GM21717 (cell line): ENCODE data around the gene GGCT.

ENCODE experiments used
- ATAC-seq: cut with Tn5 transposase; IDR thresholded peaks from one replicate; pipeline ENCODE4 v1.9.1; 2021; ENCODE audit warnings: mild to moderate bottlenecking, moderate library complexity; ENCODE audit not compliant: unreplicated experiment

The GGCT gene

DNA sequence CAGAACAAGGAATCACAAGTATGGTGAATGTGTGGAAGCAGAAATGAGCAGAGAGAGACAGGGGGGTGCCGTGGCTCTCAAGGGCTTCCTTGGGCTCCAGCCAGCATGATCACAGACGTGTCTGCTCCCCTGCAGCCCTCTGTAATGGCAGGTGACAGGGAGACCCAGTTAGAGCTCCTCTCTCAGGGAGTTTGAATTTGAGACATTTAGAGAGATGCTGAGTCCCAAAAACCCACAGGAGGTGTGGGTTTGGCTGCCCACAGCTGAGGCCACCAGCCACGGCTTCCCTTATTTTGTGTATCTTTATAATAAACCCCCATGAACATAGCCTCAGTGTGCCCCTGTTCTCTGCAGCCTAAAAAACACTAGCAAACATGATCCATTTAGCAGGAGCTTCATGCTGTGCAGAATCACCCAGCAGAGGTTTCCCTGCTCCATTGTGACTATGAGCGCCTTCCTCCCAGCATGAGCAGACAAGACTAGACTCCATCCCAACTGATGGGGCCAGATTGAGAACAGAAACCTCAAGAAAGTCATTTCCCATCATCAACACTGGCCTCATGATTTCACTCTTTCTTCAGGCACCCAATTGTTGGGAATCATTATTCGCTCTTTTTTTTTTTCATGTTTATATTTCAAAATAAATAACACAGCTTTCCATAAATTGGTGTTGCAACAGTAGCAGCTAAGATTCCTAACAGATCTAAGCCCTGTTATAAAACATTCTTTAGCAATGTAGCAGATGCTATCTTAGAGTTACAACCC, 39.4 kb downstream of the GGCT start:
- ATAC-seq = no peak

DNA sequence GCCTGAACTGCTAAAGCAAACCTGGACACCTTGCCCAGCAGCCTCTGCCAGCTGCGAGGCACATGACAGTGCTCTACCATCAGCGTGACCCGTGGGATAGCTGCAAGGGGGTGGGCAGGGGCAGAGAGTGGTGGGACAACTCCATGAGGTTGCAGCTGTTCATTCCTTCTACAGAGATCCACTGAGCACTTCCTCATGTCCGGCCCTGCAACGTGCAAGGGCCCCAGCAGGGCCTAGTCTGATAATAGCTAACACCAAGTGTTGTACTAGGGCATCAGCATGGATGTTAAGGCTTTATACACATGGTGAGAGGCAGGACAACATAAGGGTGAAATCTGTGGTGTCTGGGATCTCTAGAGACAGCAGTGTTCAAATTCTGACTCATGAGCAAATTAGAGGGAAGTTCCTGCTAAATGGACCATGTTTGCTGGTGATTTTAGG, 40.4 kb downstream of the GGCT start:
- peak; percentile 51 for ATAC-seq

DNA sequence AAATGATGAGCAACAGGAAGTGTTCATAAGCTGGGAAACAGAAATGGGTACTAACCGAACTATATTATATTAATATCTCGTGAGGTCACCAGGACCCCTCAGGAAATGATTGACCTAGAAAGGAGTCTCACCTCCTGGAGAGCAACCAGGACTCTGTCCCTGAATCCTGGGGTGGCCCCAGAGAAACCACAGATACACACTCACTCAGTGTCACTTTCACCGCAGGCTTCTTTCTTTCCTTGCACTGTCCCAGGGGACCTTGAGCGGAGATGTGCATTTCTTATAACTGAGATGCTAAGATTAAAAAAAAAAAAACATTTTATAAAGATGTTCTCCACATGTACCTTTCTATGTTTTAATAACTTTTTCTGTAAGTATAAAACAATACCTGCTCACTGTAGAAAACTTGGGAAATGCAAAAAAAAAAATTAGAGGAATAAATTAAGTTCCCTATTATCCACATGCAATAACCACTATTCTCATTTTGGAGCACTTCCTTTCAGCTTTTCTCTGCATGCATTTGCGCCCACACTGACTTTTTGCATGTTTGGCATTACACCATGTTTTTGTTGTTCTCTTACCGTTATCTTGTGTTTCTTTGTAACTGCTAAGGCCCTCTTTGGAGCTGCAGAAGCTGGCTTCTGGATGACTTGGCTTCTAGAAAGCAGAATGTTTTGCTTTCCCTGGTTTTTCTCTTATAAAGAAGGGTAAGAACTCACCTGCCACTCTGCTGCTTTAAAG, 41.1 kb downstream of the GGCT start:
- peak; percentile 68 for ATAC-seq

DNA sequence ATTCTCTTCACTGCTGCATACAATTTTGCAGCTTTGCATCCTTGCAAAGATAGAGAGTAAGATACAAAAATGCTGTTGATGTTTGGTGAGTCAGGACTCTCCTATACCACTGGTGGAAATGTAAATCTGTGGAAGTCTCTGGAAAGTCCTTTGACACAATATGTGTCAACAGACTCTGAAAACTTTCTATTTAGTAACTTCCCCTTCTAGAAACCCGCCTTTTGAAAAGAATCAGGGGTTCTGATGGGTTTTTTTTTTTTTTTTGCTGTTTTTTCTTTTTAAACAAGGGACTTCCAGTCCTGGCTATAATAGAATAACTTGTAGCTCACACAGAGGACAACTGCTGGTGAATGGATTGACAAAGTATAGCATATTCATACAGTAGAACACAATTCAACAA, 42.5 kb downstream of the GGCT start:
- no peak for ATAC-seq

DNA sequence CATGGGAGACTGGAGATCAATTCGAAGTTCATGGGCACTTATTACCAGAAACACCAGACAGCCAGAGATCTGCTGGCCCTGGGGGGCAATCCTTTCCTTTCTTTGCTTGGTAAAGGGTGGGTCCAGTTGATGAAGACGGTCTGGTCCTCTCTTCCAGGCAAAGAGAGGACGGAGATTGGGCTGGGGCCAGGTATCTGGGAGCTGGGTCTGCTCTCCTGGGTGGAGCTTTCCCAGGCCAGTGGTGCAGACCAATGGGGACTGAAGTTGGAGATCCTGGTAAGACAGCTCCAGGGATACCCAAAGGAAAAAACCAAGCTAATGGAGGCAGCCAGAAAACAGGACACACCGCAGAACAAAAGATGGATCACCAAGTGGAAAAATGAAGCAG, 44.4 kb downstream of the GGCT start:
- ATAC-seq = no peak

DNA sequence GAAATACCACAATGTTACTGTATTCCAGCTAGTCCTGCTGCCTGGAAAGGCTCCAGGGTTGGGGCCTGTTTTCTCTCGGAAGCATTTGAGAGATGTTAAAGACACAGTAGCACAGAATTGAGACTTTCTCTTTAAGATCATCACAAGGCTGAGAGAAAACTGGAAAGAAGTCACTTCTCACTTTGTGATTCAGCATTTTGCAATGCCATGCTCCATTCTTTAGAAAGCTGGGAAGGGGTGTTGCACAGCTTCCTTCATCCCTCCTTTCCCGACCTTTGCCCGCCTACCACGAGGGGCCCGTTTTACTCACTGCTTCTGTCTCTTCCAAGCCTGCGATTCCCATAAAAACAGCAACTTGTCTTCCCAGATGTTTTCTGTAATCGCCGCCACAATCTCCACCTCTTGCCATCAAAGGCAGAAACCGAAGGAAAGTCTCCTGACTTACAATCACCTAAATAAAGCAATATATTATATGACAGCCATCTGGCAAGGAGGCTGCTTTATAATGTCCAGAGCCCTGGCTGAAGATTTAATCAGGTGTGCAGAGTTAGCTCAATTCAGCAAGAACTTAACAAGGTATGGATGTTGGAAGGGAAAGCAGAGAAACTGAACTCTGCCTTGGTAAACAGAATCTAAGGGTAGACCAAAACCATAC, 44.9 kb downstream of the GGCT start:
- ATAC-seq = no peak

DNA sequence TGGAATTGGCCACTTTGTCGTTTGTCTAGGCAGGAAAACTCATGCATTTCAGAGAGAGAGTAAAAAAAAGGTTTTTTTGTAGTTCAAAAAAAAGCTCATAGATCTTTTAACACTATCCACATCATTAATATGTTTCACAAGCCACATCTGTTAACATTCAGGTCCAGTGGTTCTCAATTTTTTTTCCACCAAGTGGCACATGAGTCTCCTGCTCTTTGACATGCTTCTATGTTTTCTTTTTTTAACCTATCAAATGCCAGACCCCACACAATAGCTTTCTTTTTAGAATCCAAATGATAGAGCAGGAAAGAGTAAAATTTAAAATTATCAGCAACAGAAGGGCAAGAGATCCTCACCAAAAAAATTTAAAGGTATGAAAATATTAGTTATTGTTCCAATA, 46.3 kb downstream of the GGCT start:
- ATAC-seq = no peak

DNA sequence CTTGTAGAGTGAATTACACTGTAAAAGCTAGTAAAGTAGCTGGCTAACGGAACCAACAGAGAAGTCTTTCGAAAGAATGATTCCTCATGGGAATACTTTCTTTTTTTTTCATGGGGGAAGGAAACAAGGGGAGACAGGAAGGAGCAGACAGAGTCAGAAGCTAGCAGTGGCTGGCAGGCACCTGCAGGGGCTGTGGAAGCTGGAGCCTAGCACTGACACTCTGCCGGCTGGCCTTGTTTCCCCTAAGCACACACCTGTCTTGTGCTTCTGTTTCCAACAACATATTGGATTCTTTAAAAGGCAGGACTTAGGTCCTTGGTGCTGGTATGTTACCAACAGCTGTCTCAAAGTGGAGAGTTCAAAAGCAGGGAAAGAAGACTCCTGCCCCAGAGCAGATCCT, 50.7 kb downstream of the GGCT start:
- no peak for ATAC-seq

DNA sequence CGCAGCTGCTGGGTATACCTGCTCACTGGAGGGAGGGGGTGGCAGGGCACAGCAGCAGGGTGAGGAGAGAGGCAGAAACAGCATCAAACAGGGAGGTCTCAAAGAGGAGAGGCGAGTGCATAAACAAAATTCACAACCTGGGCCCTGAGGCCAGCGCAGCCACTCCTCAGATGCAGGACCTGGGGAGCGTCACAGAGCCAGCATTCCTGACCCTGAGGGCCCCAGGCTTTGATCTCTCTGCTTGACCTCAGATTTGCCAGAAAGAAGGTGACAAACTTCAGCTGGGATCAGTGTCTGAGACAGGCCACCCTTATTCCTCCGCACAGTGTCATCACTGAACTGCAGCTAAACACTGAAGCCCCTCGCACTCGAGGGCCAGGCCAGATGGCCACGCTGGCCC, 51.6 kb downstream of the GGCT start:
- no peak for ATAC-seq

DNA sequence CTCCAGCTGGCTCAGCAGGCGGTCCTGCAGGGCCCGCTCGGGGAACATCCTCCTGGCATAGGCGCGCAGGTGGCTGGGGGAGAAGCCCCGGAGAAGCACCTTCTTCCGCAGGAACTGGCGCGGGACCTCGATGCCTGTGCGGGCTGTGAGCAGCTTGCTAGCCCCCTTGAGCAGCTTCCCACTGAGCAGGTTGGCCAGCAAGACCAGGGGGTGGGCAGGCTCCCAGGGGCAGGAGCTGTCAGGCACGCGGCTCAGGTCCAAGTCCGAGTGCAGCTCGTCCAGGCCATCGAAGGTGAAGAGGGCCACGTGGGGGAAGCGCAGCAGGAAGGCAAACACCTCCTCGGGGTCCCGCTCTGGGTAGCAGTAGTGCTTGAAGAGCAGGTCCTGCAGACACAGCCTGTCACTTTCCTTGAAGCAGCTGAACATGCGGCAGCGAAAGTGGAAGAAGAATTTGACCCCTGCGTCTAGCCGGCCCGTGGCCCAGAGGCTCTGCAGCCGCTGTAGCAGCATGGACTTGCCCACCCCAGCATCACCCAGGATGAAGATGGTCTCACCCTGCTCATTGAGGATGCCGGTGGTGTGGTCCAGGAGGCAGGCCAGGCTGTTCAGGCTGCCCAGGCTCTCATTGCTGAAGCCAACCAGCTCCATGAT, 52.2 kb downstream of the GGCT start:
- no peak for ATAC-seq

DNA sequence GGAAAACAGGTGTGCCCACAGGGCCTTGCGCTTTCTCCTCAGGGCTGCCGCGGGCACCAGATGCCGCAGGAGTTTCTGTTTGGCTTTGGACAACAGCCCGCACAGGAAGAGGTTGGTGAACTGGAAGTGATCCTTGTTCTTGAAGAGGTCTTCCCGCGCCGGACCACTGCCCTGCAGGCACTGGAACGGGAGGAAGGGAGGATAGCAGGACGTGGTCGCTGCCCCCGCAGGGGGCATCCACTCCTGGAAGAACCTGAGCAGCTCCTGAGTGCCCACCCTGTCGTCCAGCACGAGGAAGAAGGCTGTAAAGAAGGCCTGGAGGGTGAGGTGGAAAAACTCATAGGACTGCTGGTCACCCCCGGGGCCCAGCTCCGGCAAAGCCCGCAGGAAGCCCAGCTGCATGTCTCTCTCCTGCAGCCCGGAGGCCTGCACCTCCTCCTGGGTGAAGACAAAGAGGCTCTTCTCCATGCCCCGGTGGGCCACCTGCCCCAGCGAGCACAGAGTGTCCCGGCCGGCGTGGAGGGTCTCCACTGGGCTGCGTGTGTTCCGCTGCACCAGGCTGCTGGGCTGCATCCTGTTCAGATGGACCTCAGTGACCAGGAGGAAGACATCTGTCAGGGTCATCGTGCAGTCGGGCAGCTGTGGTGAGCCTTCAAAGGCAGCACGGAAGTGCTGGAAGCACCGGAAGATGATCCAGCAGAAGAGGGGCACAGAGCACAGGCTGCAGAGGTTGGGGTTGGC, 52.9 kb downstream of the GGCT start:
- ATAC-seq = no peak

DNA sequence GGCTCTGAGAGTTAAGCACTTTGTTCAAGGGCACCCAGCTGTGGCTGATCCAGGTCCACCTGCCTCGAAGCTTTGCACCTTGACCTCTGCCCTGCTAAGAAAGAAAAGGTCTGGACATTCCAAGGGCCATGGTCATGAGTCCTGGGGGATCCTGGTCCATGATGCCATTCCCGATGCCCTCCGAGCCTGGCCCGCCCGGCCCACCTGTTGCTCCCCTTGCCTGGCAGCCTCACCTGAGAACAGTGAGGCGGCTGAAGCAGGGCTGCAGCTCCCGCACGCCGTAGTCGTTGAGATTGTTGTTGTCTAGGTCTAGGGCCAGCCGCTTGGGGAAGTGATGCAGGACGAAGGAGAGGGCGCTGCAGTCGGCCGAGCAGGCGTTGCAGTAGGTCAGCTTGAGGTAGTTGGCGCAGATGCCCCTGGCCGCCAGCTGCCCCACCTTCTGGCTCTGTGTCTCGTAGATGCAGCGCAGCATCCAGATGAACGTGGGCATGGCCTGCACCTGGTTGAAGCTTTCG, 53.6 kb downstream of the GGCT start:
- ATAC-seq = no peak

DNA sequence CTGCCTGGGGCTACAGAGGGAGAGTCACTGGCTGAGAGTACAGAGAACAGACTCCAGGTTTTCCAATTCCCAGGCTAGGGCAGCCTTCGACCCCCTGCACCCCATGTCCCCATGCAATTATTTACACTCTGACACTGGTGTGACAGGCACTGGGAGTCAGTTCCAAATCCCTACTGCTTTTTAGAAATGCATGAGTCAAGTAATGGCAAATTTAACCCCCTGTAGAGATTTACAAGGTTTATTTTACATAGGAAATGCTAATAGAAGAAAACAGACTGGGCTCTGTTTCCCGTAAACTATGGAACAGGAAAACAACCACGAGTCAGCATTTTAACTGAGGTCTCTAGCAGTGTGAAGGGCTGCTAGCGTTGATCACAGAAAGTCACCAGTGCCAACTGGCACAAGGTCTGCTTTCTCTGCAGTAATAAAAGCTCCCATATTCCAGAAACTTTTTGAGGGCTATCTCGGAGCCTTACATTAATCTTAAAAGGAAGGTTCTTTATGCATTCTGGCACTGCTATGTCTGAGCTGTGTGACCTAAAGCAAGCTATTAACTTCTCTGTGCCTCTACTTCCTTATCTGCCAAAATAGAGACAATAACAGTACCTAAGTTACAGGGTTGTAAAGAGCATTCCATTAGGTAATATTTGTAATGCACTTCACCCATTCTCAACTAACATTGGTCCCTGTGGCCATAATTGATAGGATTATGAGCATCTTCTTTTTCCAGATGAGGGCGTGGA, 54.2 kb downstream of the GGCT start:
- ATAC-seq = no peak

DNA sequence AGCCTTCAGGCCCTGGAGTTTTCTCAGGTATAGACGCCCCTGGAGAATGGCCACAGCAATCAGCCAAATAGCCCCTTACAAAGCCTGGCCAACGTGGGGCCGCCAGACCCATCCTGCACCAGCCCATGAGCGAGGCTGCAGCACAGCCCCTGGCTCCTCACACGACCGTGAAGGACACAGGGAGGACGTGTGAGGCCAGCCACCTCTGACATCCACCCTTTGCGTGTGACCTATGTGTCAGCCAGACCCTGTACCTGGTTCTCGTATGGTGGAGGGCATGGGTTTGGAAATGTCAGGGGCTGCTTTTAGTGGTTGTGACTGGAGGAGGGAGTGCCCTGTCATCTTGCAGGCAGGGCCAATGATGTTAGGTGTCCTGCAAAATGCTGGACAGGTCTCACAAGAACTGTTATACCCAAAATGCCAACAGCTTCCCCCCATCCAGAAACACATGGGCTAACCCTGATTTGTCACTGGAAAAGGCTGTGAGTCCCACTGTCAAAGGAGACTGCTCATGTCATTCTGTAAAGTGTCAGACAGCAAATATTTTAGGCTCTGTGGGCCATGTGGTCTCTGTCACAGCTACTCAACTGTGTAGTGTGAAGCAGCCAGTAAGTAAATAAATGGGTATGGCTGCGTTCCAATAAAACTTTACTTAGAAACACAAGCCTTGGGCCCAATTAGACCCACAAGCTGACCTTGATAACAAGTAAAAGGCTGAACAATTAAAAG, 56.0 kb downstream of the GGCT start:
- ATAC-seq = no peak

DNA sequence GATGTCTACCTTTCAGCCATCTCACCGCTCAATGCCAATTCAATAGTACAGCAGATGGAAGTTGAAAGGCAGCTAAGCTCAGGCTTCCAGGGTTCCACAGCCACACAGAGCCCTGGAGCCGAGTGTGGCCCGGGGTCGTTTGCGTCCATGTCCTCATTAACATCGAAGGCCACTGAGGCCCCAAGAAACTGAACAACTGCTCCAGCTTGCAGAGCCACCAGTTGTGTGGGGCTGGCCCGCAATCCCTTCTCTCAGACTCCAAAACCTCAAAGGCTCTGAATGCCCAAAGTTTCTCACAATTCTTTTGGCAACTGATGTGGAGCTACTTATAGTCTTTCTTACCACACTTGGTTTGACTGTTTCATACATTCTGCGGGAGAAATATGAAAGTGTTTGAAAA, 57.2 kb downstream of the GGCT start:
- no peak for ATAC-seq
